RPMI8226 (cell line): ENCODE measurements around the gene ARHGAP15.

Experiments
- DNase-seq: peaks from one replicate; pipeline ENCODE4 v3.0.0-alpha.2; 2015

ARHGAP15 gene

GRCh38 chr2:143146366-143146765 lies 17.1 kb downstream of the ARHGAP15 start:
- DNase-seq: no peak

GRCh38 chr2:143146815-143147530 lies 17.8 kb downstream of the ARHGAP15 start:
- DNase-seq: no peak

GRCh38 chr2:143148011-143148410 lies 18.8 kb downstream of the ARHGAP15 start:
- DNase-seq: no peak

GRCh38 chr2:143148757-143149156 lies 19.5 kb downstream of the ARHGAP15 start:
- no peak for DNase-seq

GRCh38 chr2:143150287-143150686 lies 21.1 kb downstream of the ARHGAP15 start:
- DNase-seq: no peak

GRCh38 chr2:143151111-143151752 lies 22.0 kb downstream of the ARHGAP15 start:
- no peak for DNase-seq

GRCh38 chr2:143152219-143152618 lies 23.0 kb downstream of the ARHGAP15 start:
- no peak for DNase-seq

GRCh38 chr2:143152637-143153036 lies 23.4 kb downstream of the ARHGAP15 start:
- no peak for DNase-seq

- DNase-seq: no peak
Observed at GRCh38 chr2:143155661-143156060, 26.4 kb downstream of the ARHGAP15 start.

GRCh38 chr2:143157001-143157400 lies 27.8 kb downstream of the ARHGAP15 start:
- no peak for DNase-seq

- no peak for DNase-seq
Observed at GRCh38 chr2:143157418-143157817, 28.2 kb downstream of the ARHGAP15 start.

GRCh38 chr2:143158098-143158497 lies 28.9 kb downstream of the ARHGAP15 start:
- DNase-seq: no peak

- no peak for DNase-seq
Observed at GRCh38 chr2:143158551-143159485, 29.6 kb downstream of the ARHGAP15 start.

- no peak for DNase-seq
Observed at GRCh38 chr2:143159486-143159840, 30.2 kb downstream of the ARHGAP15 start.

GRCh38 chr2:143160732-143161707 lies 31.8 kb downstream of the ARHGAP15 start:
- DNase-seq: no peak

GRCh38 chr2:143162123-143162837 lies 33.1 kb downstream of the ARHGAP15 start:
- DNase-seq: peak; percentile 8

- DNase-seq: no peak
Observed at GRCh38 chr2:143162997-143163396, 33.8 kb downstream of the ARHGAP15 start.

- no peak for DNase-seq
Observed at GRCh38 chr2:143163499-143163898, 34.3 kb downstream of the ARHGAP15 start.

- no peak for DNase-seq
Observed at GRCh38 chr2:143165291-143165690, 36.1 kb downstream of the ARHGAP15 start.

GRCh38 chr2:143169105-143169504 lies 39.9 kb downstream of the ARHGAP15 start:
- no peak for DNase-seq

- DNase-seq: no peak
Observed at GRCh38 chr2:143171817-143172216, 42.6 kb downstream of the ARHGAP15 start.

GRCh38 chr2:143175438-143175837 lies 46.2 kb downstream of the ARHGAP15 start:
- DNase-seq: no peak
